Caco-2 (cell line): Measurements from ENCODE around the gene RAB5A. TPM values are rescaled to one million over a fixed set of nuclear protein-coding genes. Genes with fewer than 3 reads are reported as not detected.

Experiments
- BruUV-seq: library from RNA; stranded (reverse); fragments of 400-500 nt; replicated peaks from 2 replicates; lab custom pipeline; 2021; lab: Mats Ljungman, UMichigan
- CTCF ChIA-PET: fragments of 300-600 bp; sonication (Branson Sonifier 250); formaldehyde crosslinking; loops from one replicate; lab custom pipeline; 2022; ENCODE audit warnings: antibody characterized with exemption; lab: Charles Lee
- POLR2A ChIA-PET: fragments of 300-600 bp; sonication (Branson Sonifier 250); formaldehyde crosslinking; loops from one replicate; lab custom pipeline; 2022; ENCODE audit warnings: antibody characterized with exemption; lab: Charles Lee
- DNase-seq, 2 experiments: peaks; one replicate each; pipeline versions ENCODE4 v3.0.0 to v3.0.0-alpha.2; 2020 to 2022
- H3K27me3 ChIP-seq: replicated peaks from 2 replicates; pipeline ENCODE4 v1.6.0; 2011; ENCODE audit warnings: low read length; ENCODE audit not compliant: control insufficient read depth, insufficient read depth
- H3K36me3 ChIP-seq: 2 replicates; pipeline ENCODE4 v1.5.1; 2011; ENCODE audit warnings: low read length; ENCODE audit not compliant: control insufficient read depth, insufficient read depth
- H3K4me1 ChIP-seq: fragments of 250-450 bp; sonication (Bioruptor Pico); 2 replicates; pipeline ENCODE4 v1.5.1; 2020; ENCODE audit warnings: mild to moderate bottlenecking
- H3K4me3 ChIP-seq: 2 replicates; pipeline ENCODE4 v1.5.1; 2011; ENCODE audit warnings: low read depth, mild to moderate bottlenecking, control low read depth, low read length
- H3K9me3 ChIP-seq: fragments of 250-450 bp; sonication (Bioruptor Pico); 2 replicates; pipeline ENCODE4 v1.5.1; 2020; ENCODE audit warnings: mild to moderate bottlenecking, moderate library complexity
- H3K27ac Mint-ChIP-seq: one replicate; pipeline ENCODE4 v1.8.0; 2022; ENCODE audit warnings: mixed read lengths; ENCODE audit not compliant: unreplicated experiment
- H3K27me3 Mint-ChIP-seq: one replicate; pipeline ENCODE4 v1.8.0; 2022; ENCODE audit warnings: mixed read lengths; ENCODE audit not compliant: insufficient read depth, unreplicated experiment
- H3K36me3 Mint-ChIP-seq: one replicate; pipeline ENCODE4 v1.8.0; 2022; ENCODE audit warnings: mild to moderate bottlenecking, mixed read lengths; ENCODE audit not compliant: insufficient read depth, unreplicated experiment
- H3K4me1 Mint-ChIP-seq: one replicate; pipeline ENCODE4 v1.8.0; 2022; ENCODE audit warnings: low read depth, mixed read lengths; ENCODE audit not compliant: unreplicated experiment
- H3K4me3 Mint-ChIP-seq: one replicate; pipeline ENCODE4 v1.8.0; 2022; ENCODE audit warnings: mild to moderate bottlenecking, moderate library complexity, mixed read lengths; ENCODE audit not compliant: unreplicated experiment
- H3K9me3 Mint-ChIP-seq: one replicate; pipeline ENCODE4 v1.8.0; 2022; ENCODE audit warnings: mixed read lengths; ENCODE audit not compliant: unreplicated experiment
- CTCF ChIP-seq, 2 experiments: fragments of 200-600 bp in 1 of 2; IDR thresholded peaks; 1 replicate in 1 of 2; 2 replicates in 1 of 2; pipeline versions ENCODE4 v1.5.1 to v1.8.0; 2011 to 2022; ENCODE audit warnings: antibody characterized with exemption in 1 of 2, control low read depth in 1 of 2, inconsistent platforms in 1 of 2, low read depth in 1 of 2, low read length in 1 of 2, mild to moderate bottlenecking in 1 of 2, moderate library complexity in 1 of 2; ENCODE audit not compliant: insufficient read depth in 1 of 2, severe bottlenecking in 1 of 2, unreplicated experiment in 1 of 2
- intact Hi-C: fragments of 100-400 bp; cut with micrococcal nuclease; formaldehyde crosslinking; loops from one replicate; pipeline ENCODE4 v1.10.0; 2022; ENCODE audit not compliant: unreplicated experiment
- total RNA-seq: library from RNA; stranded (reverse); gene quantifications from 2 replicates; pipeline ENCODE4 v1.2.3, GENCODE V29; 2022

The RAB5A gene
- total RNA-seq, 1 experiment from 2014 or later: 69.5 TPM

- Histone ChIP-seq H3K36me3 (peaks cover 2% of the 10 kb centered on the region; the same call in 1 of the 2 replicates), H3K27me3 (no peaks in the 10 kb centered on the region), H3K4me1 (peaks cover 5% of the 10 kb centered on the region), H3K4me3 (no peak overlapping the region), H3K9me3 (no peaks in the 10 kb centered on the region)
- H3K4me3 Mint-ChIP-seq: no peak overlapping the region
- no peak overlapping the region for H3K27ac Mint-ChIP-seq
- no peaks in the 10 kb centered on the region for H3K9me3 Mint-ChIP-seq
- ChIA-PET POLR2A (no interaction called here), CTCF (no interaction called here)
- H3K4me1 Mint-ChIP-seq: no peaks in the 10 kb centered on the region
- TF ChIP-seq CTCF (IDR thresholded peaks at IDR 0.05; ENCODE audit: insufficient read depth in 1 of 2, low read depth in 1 of 2, low read length in 1 of 2, severe bottlenecking in 1 of 2, unreplicated experiment in 1 of 2): no peak
- BruUV-seq: no TSS peak
- intact Hi-C loops: no loop called here
- H3K27me3 Mint-ChIP-seq: no peaks in the 10 kb centered on the region
- peaks cover 27% of the 10 kb centered on the region for H3K36me3 Mint-ChIP-seq
- DNase-seq: no peak
These were observed 13.8 kb downstream of the RAB5A start for GRCh38 chr3:19960696-19961095.

- ChIA-PET CTCF (no interaction called here), POLR2A (no interaction called here)
- intact Hi-C loops: no loop called here
- TF ChIP-seq CTCF (IDR thresholded peaks at IDR 0.05; ENCODE audit: insufficient read depth in 1 of 2, low read depth in 1 of 2, low read length in 1 of 2, severe bottlenecking in 1 of 2, unreplicated experiment in 1 of 2): no peak
- no peaks in the 10 kb centered on the region for H3K27me3 ChIP-seq
- Mint-ChIP-seq H3K27ac (no peak overlapping the region), H3K27me3 (no peaks in the 10 kb centered on the region), H3K9me3 (no peaks in the 10 kb centered on the region), H3K4me3 (no peak overlapping the region), H3K4me1 (no peaks in the 10 kb centered on the region), H3K36me3 (peaks cover 30% of the 10 kb centered on the region)
- H3K4me1 ChIP-seq: peaks cover 3% of the 10 kb centered on the region
- no peaks in the 10 kb centered on the region; the same call in 1 of the 2 replicates for H3K36me3 ChIP-seq
- DNase-seq: no peak
- no peaks in the 10 kb centered on the region for H3K9me3 ChIP-seq
- no peak overlapping the region for H3K4me3 ChIP-seq
- BruUV-seq: no TSS peak
These were observed 15.1 kb downstream of the RAB5A start for GRCh38 chr3:19961960-19962359.

GRCh38 chr3:19967208-19967607 lies 20.3 kb downstream of the RAB5A start:
- H3K4me1 Mint-ChIP-seq: peaks cover 12% of the 10 kb centered on the region
- Histone ChIP-seq H3K27me3 (no peaks in the 10 kb centered on the region), H3K4me3 (no peak overlapping the region), H3K36me3 (no peaks in the 10 kb centered on the region; the same call in 1 of the 2 replicates), H3K4me1 (peaks cover 7% of the 10 kb centered on the region; the same call in 1 of the 2 replicates), H3K9me3 (no peaks in the 10 kb centered on the region)
- no TSS peak for BruUV-seq
- POLR2A ChIA-PET: no interaction called here
- no peak overlapping the region for H3K4me3 Mint-ChIP-seq
- no peaks in the 10 kb centered on the region for H3K27me3 Mint-ChIP-seq
- peaks cover 22% of the 10 kb centered on the region for H3K36me3 Mint-ChIP-seq
- no peak for DNase-seq
- H3K9me3 Mint-ChIP-seq: no peaks in the 10 kb centered on the region
- H3K27ac Mint-ChIP-seq: no peak overlapping the region
- CTCF ChIA-PET: no interaction called here
- no peak for TF ChIP-seq CTCF (IDR thresholded peaks at IDR 0.05; ENCODE audit: insufficient read depth in 1 of 2, low read depth in 1 of 2, low read length in 1 of 2, severe bottlenecking in 1 of 2, unreplicated experiment in 1 of 2)
- intact Hi-C loops: no loop called here
